H1 (cell line): ENCODE data around the gene DDX41. TPM values are rescaled to one million over a fixed set of nuclear protein-coding genes. Genes with fewer than 3 reads are reported as not detected.
A peak's percentile ranks its signal among the peaks of the same experiment; 100 is the strongest.

ENCODE experiments used
- CBX5 ChIP-seq: fragments of 300-800, 300-1000 bp; sonication (generic); IDR thresholded peaks from 2 replicates; pipeline ENCODE4 v1.7.1; 2016; ENCODE audit warnings: antibody characterized with exemption, low read length, low read depth
- CBX8 ChIP-seq: fragments of 300-800, 300-1000 bp; sonication (generic); IDR thresholded peaks from 2 replicates; pipeline ENCODE4 v1.7.1; 2016; ENCODE audit warnings: low read depth, low read length, borderline replicate concordance
- CHD1 ChIP-seq: IDR thresholded peaks from 2 replicates; pipeline ENCODE4 v1.6.1; 2012; ENCODE audit warnings: low read depth, low read length, improper control_type of control experiment
- CREB1 ChIP-seq: IDR thresholded peaks from 2 replicates; pipeline ENCODE4 v1.6.1; 2012; ENCODE audit warnings: inconsistent platforms
- EP300 ChIP-seq, 2 experiments: IDR thresholded peaks; 1 replicate in 1 of 2; 2 replicates in 1 of 2; pipeline ENCODE4 v1.6.1; 2011 to 2012; ENCODE audit warnings: low read depth in 2 of 2, low read length in 2 of 2, mild to moderate bottlenecking in 2 of 2, borderline replicate concordance in 1 of 2, inconsistent platforms in 1 of 2, moderate library complexity in 1 of 2
- GABPA ChIP-seq: IDR thresholded peaks from 2 replicates; pipeline ENCODE4 v1.6.1; 2011; ENCODE audit warnings: mild to moderate bottlenecking, low read length, moderate library complexity, borderline replicate concordance; ENCODE audit not compliant: insufficient read depth
- KDM4A ChIP-seq: IDR thresholded peaks from one replicate; pipeline ENCODE4 v1.7.1; 2012; ENCODE audit warnings: low read depth, mild to moderate bottlenecking, moderate library complexity, low read length, inconsistent platforms; ENCODE audit not compliant: severe bottlenecking
- POLR2AphosphoS5 ChIP-seq: IDR thresholded peaks from 2 replicates; pipeline ENCODE4 v1.6.1; 2011; ENCODE audit warnings: low read depth, low read length
- RBBP5 ChIP-seq: IDR thresholded peaks from 2 replicates; pipeline ENCODE4 v1.7.1; 2012; ENCODE audit warnings: low read depth, mild to moderate bottlenecking, inconsistent platforms, low read length, moderate library complexity, borderline replicate concordance
- SP2 ChIP-seq: IDR thresholded peaks from 2 replicates; pipeline ENCODE4 v1.6.1; 2012; ENCODE audit warnings: mild to moderate bottlenecking, low read length, inconsistent platforms
- TAF1 ChIP-seq: IDR thresholded peaks from 2 replicates; pipeline ENCODE4 v1.6.1; 2011; ENCODE audit warnings: mild to moderate bottlenecking, low read depth, low read length
- TAF7 ChIP-seq: optimal IDR thresholded peaks from 2 replicates; pipeline ENCODE3; 2011; ENCODE audit warnings: low read depth, mild to moderate bottlenecking, inconsistent platforms, low read length, moderate library complexity, borderline replicate concordance
- TCF12 ChIP-seq: IDR thresholded peaks from 2 replicates; pipeline ENCODE4 v1.6.1; 2011; ENCODE audit warnings: low read depth, mild to moderate bottlenecking, low read length
- polyA plus RNA-seq, 7 experiments: library from polyadenylated mRNA; depleted of rRNA in 3 of 7; stranded (reverse) in 5 of 7; unstranded in 2 of 7; fragments of >200 nt in 5 of 7; fragments of 200-250 nt in 2 of 7; gene quantifications; 1 replicate in 5 of 7; 2 replicates in 1 of 7; 4 replicates in 1 of 7; pipeline versions ENCODE4 v1.2.1 to v1.2.3, GENCODE V29; 2011 to 2013; ENCODE audit warnings: missing spikeins in 2 of 7, mixed read lengths in 2 of 7
- total RNA-seq: library from RNA; stranded (reverse); fragmentation: NEBNext Ultra II Directional; extraction: Animal tissue kit (Norgen Biotek cat#: 25700); gene quantifications from 2 replicates; pipeline ENCODE4 v1.2.1, GENCODE V29; 2021
- TF ChIP-seq, protein P1 (sequence below), 3 experiments: IDR thresholded peaks; 1 replicate in 2 of 3; 2 replicates in 1 of 3; pipeline versions ENCODE4 v1.5.1 to v1.6.1; 2011; ENCODE audit warnings: low read length in 3 of 3, mild to moderate bottlenecking in 3 of 3, inconsistent platforms in 2 of 3, low read depth in 1 of 3, moderate library complexity in 1 of 3; ENCODE audit not compliant: insufficient read depth in 1 of 3; ENCODE audit errors: control extremely low read depth in 1 of 3

The DDX41 gene
- total and polyA plus RNA-seq, 2 of the 8 experiments (the other 6 are each of a cell fraction or from before 2014, with no cell fraction given), result 102 to 135 TPM

DNA sequence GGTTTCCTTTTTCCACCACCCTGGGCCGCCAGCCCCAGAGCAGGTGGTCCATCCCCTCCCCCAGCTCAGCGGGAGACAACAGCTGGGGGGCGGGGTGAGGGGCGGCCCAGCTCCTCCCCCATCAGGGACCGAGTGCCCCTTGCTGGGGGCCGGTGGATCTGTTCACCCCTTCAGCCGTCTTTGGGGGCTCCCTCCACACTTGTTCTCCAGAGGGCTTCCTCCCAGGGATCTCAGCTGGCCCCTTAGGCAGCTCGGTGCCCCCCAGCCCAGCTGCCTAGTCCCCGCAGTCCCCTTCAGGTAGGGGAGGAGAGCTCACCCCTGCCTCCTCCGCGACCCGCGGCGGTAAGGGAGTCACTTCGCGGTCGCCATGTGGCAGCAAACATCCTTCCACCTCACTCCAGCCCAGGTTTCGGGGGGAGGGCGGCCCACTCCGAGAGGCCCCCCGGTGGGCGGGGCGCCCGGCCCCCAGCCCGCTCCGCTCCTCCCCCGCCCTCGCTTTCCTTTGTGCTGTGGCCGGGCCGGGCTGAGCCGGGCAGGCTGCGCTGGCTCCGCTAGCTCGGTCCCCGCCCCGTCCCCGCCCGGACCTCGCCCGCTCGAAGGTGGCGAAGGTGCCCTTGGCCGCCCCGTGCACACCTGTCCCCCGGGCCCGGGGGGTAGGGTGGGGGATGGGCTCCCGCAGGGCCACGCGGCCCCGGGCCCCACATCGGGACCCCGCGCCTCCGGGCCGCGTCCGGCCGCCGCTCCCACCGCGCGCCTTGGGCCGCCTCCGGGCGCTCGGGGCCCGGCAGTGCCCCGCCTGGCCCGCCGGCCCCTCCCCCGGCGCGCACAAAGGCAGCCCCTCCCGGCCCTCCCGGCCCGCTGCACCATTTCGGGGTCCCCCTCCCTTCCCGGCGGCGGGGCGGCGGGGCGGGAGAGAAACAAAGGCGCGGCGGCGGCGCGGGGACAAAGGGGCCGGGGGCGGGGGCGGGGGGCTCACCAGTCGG lies 44.0 kb downstream of the DDX41 start (continued):
- TF ChIP-seq, protein P1, sequence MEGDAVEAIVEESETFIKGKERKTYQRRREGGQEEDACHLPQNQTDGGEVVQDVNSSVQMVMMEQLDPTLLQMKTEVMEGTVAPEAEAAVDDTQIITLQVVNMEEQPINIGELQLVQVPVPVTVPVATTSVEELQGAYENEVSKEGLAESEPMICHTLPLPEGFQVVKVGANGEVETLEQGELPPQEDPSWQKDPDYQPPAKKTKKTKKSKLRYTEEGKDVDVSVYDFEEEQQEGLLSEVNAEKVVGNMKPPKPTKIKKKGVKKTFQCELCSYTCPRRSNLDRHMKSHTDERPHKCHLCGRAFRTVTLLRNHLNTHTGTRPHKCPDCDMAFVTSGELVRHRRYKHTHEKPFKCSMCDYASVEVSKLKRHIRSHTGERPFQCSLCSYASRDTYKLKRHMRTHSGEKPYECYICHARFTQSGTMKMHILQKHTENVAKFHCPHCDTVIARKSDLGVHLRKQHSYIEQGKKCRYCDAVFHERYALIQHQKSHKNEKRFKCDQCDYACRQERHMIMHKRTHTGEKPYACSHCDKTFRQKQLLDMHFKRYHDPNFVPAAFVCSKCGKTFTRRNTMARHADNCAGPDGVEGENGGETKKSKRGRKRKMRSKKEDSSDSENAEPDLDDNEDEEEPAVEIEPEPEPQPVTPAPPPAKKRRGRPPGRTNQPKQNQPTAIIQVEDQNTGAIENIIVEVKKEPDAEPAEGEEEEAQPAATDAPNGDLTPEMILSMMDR (IDR thresholded peaks at IDR 0.05; ENCODE audit: control extremely low read depth in 1 of 3, insufficient read depth in 1 of 3, low read depth in 1 of 3, low read length in 3 of 3), result no peak
- TF ChIP-seq SP2, result no peak
- TF ChIP-seq TCF12, result peak; percentile 47; the same call in 1 of the 2 replicates
- no peak; the same call in none of the 2 replicates for TF ChIP-seq TAF1
- no peak for TF ChIP-seq CBX8
- no peak for TF ChIP-seq CREB1
- TF ChIP-seq RBBP5, result no peak
- TF ChIP-seq CHD1, result no peak
- no peak for TF ChIP-seq CBX5
- TF ChIP-seq POLR2AphosphoS5, result peak; percentile 77
- TF ChIP-seq KDM4A, result no peak
- no peak for TF ChIP-seq TAF7
- no peak for TF ChIP-seq GABPA
- peak in 1 of 2 experiments; percentile 33; a peak in 1 of 3 replicates for TF ChIP-seq EP300 (IDR thresholded peaks at IDR 0.05; ENCODE audit: borderline replicate concordance in 1 of 2, low read depth in 2 of 2, low read length in 2 of 2)
